Measurements from ENCODE around the gene ZCCHC7.

- TF ChIP-seq FOSL1 (IDR thresholded peaks at IDR 0.05; ENCODE audit: insufficient read depth, low read depth, low read length) (no peak), MAX (IDR thresholded peaks at IDR 0.05) (no peak), CTCF (IDR thresholded peaks at IDR 0.05; ENCODE audit: control extremely low read depth in 1 of 3, insufficient read depth in 1 of 3, low read depth in 1 of 3, low read length in 3 of 3) (no peak), ATF2 (IDR thresholded peaks at IDR 0.05; ENCODE audit: low read length) (no peak), POLR2A (IDR thresholded peaks at IDR 0.05; ENCODE audit: control extremely low read depth in 1 of 2, low read depth in 2 of 2, low read length in 2 of 2) (no peak), TEAD4 (IDR thresholded peaks at IDR 0.05; ENCODE audit: low read depth, low read length) (no peak), EZH2 (IDR thresholded peaks at IDR 0.05; ENCODE audit: low read depth, low read length, severe bottlenecking) (no peak), KDM4A (IDR thresholded peaks at IDR 0.05; ENCODE audit: low read depth, low read length, severe bottlenecking) (no peak), MAFK (IDR thresholded peaks at IDR 0.05; ENCODE audit: low read depth, low read length) (no peak), KDM5A (IDR thresholded peaks at IDR 0.05; ENCODE audit: low read length) (no peak), EP300 (IDR thresholded peaks at IDR 0.05; ENCODE audit: borderline replicate concordance in 1 of 2, low read depth in 2 of 2, low read length in 2 of 2) (no peak), HDAC6 (IDR thresholded peaks at IDR 0.05; ENCODE audit: low read depth, low read length) (no peak), EGR1 (IDR thresholded peaks at IDR 0.05; ENCODE audit: borderline replicate concordance, low read depth, low read length) (no peak)
These were observed 205.4 kb downstream of the ZCCHC7 start for GRCh38 chr9:37325778-37326177.
